ENCODE measurements around the gene INPP4A.

Gene INPP4A

DNA sequence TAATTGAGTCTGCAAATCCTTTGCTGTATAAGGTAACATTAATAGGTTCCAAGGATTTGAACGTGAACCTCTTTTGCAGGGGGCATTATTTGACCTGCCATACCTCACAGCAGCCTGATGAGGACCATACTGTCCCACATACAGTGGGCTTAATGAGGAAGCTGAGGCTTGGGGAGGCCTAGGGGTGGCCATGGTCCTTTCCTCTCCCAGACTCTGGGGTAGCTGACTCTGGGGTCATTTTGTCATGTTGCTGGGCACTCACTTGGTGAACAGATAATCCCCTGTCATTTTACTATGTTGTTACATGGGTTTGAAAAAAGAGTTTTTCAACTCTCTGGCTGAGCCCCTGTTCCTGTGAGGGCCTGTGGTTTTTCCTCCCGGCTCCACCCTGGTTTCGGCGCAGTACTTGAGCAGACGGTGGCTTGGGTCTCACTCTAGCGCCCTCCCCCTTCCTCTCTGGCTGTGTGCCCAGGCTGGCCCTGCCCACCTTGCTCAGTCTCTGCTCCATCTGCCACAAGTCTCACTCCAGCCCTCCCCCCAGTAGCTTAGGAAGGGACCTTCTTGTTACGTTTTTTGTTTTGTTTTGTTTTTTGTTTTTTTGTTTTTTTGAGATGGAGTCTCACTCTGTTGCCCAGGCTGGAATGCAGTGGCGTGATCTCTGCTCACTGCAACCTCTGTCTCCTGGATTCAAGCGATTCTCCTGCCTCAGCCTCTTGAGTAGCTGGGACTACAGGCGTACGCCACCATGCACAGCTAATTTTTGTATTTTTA, 21.0 kb downstream of the INPP4A start:
- no peak overlapping the region for H3K4me3 ChIP-seq (ENCODE audit: control insufficient read depth, low read depth, low read length)
- TF ChIP-seq, protein P1, sequence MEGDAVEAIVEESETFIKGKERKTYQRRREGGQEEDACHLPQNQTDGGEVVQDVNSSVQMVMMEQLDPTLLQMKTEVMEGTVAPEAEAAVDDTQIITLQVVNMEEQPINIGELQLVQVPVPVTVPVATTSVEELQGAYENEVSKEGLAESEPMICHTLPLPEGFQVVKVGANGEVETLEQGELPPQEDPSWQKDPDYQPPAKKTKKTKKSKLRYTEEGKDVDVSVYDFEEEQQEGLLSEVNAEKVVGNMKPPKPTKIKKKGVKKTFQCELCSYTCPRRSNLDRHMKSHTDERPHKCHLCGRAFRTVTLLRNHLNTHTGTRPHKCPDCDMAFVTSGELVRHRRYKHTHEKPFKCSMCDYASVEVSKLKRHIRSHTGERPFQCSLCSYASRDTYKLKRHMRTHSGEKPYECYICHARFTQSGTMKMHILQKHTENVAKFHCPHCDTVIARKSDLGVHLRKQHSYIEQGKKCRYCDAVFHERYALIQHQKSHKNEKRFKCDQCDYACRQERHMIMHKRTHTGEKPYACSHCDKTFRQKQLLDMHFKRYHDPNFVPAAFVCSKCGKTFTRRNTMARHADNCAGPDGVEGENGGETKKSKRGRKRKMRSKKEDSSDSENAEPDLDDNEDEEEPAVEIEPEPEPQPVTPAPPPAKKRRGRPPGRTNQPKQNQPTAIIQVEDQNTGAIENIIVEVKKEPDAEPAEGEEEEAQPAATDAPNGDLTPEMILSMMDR (IDR thresholded peaks at IDR 0.05; ENCODE audit: control insufficient read depth, insufficient read depth, low read depth, low read length, missing control alignments), result no peak
- DNase-seq (ENCODE audit: low read depth), result no peak

DNA sequence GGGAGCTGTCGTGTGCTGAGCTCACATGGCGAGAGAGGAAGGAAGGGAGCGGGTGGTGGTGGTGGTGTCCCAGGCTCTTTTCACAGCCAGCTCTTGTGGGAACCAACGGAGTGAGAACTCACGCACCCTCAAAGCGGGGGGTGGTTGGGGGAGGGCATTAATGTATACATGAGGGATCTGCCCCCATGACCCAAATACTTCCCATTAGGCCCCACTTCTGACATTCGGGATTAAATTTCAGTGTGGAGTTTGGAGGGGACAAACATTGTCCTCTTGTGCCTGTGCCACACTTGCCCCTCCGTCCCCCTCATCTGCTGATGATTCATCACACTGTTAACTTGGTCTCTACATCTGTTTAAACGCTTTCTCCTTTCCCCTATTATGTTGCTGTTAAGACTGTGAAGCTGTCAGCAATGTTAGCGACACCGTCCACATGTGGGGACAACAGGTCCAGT, 22.5 kb downstream of the INPP4A start:
- TF ChIP-seq, protein P1 (IDR thresholded peaks at IDR 0.05; ENCODE audit: control insufficient read depth, insufficient read depth, low read depth, low read length, missing control alignments), result no peak
- DNase-seq (ENCODE audit: low read depth), result no peak
- H3K4me3 ChIP-seq (ENCODE audit: control insufficient read depth, low read depth, low read length), result no peak overlapping the region

DNA sequence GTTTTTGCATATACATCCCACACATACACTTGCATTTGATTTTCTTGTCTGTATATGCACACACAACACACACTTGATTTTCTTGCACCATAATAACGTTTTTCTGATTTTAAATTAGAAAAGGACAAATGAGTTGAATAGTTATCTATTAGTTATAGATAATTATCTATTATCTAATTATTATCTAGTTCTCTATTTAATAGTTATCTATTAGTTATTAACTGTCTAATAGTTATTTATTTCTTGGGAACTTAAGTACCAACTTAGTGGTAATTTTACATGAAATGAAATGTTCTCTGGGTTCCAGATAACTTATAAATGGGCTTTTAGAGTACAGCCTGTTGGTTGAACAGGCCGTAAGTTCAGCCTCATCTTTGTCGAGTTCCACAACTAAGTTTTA, 23.0 kb downstream of the INPP4A start:
- TF ChIP-seq, protein P1 (IDR thresholded peaks at IDR 0.05; ENCODE audit: control insufficient read depth, insufficient read depth, low read depth, low read length, missing control alignments), result no peak
- no peak for DNase-seq (ENCODE audit: low read depth)
- no peak overlapping the region for H3K4me3 ChIP-seq (ENCODE audit: control insufficient read depth, low read depth, low read length)

DNA sequence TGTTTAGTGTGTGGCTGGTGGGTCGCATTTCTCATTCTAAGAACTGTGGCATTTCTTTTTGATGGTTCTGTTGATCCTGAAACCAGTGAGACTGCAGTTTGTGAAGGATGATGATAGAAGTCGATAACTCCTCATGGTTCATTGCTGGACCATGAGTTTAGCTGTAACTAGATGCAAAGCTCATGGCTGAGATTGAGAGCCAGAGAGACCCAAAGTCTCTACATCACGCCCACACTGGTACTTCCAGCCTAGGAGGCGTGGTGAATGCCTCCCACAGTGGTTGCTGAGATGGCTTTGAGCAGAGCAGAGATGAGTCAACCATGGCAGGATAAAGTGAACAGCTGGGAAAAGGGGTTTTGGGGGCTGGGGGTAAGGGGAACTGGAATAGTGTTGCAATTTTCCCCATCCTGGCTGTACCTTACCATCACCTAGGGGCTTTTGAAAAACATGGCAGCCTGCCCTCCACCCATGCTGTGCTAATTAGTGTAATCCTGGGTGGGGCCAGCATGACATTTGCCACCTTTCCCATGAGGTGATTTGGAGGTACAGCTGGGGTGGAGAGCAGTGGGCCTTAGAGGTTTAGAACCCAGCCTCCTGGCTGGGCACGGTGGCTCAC, 24.1 kb downstream of the INPP4A start:
- DNase-seq (ENCODE audit: low read depth), result no peak
- TF ChIP-seq, protein P1 (IDR thresholded peaks at IDR 0.05; ENCODE audit: control insufficient read depth, insufficient read depth, low read depth, low read length, missing control alignments), result no peak
- no peak overlapping the region for H3K4me3 ChIP-seq (ENCODE audit: control insufficient read depth, low read depth, low read length)

DNA sequence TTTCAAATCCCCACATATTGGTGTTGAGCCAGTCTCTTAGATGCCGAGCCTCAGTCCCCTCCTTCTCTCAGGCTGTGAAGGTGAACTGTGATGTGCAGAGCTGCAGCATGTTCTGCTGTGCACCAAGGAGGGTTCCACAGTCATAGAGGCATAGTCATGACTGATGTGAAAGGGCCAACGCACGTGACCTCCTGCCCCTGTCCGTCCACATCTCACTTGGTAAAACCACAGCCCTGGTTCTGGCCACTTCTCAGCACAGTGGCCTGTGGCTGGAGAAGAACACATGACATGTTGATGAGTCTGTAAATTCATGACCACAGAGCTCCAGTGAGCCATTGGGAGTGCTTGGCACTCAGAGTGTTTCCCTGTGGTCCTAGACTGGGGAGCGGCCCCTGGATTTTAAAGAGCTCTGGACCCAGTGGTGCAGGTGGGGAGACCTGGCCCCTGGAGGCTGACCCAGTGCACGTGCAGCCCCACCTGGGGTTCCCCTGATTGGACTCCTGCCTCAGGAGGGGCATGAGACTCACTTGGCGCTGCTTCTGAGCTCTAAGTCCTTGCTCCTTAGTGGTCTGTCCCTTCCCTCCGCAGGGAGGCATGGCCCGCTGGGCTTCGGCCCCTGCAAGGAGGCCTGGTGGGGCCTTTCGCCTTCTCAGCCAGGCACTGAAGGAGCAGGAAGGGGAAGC, 25.3 kb downstream of the INPP4A start:
- no peak overlapping the region for H3K4me3 ChIP-seq (ENCODE audit: control insufficient read depth, low read depth, low read length)
- no peak for DNase-seq (ENCODE audit: low read depth)
- TF ChIP-seq, protein P1 (IDR thresholded peaks at IDR 0.05; ENCODE audit: control insufficient read depth, insufficient read depth, low read depth, low read length, missing control alignments), result no peak

DNA sequence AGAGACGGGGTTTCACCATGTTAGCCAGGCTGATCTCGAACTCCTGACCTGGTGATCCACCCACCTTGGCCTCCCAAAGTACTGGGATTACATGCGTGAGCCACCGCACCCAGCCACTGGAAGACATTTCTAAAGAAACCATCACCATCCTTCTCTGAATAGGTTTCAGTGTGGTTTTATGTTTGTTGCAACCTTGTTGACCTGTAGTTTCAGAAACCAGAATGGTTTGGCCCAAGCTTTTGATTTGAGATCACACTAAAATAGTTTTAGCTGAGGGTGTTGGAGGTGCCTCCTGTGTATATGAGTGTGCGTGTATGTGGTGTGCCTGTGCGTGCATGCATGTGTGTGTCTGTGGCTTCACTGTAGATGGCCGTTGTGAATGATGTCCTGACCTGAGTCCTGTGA, 26.2 kb downstream of the INPP4A start:
- DNase-seq (ENCODE audit: low read depth), result no peak
- TF ChIP-seq, protein P1 (IDR thresholded peaks at IDR 0.05; ENCODE audit: control insufficient read depth, insufficient read depth, low read depth, low read length, missing control alignments), result no peak
- no peak overlapping the region for H3K4me3 ChIP-seq (ENCODE audit: control insufficient read depth, low read depth, low read length)

All from AG09309 (cell line).